ENCODE measurements around the gene USP48.

Gene USP48

DNA sequence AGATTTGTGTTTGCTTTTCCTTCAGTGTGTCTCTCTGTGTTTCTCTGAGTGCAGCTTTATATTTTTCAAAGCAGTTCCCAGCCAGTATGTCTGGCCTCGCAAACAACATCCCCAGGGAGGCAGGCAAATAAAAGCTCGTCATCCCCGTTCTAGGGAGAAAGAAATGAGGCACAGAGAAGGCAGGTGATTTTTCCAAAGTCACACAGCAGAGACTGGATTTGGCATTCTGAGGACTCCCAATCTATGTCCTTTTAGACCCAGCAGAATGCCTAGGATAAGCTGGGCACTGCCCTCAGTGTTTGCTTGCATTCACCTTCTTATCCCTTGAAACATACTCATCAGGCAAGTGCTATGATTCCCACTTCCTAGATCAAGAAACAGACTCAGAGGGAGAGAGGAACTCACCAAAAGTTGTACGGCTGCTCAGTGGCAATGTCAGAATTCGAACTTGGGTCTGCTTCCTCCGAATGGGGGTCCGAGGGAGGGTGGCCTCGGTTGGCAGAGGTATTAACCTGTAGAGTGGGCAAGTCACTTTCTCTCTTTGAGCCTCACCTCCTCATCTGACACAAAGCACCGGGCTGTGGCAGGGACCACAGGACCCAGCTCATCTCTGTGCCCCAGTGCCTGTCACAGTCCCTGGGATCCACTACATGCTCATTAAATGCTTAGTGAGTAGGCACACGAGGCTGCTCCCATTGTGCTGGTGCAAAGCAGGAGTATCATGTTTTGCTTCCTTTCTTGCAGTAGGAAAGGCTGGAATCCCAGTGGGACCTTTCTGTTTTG lies 118.0 kb downstream of the USP48 start:
- no peaks in the 10 kb centered on the region for H3K9me3 ChIP-seq (ENCODE audit: control insufficient read depth, insufficient read depth, low read length)
- H3K9ac ChIP-seq (ENCODE audit: low read depth, low read length): no peak overlapping the region
- no peaks in the 10 kb centered on the region for H3K36me3 ChIP-seq (ENCODE audit: insufficient read depth, low read length)
- H3K4me1 ChIP-seq (ENCODE audit: insufficient read depth, low read length): peaks cover 6% of the 10 kb centered on the region; the same call in 1 of the 2 replicates

DNA sequence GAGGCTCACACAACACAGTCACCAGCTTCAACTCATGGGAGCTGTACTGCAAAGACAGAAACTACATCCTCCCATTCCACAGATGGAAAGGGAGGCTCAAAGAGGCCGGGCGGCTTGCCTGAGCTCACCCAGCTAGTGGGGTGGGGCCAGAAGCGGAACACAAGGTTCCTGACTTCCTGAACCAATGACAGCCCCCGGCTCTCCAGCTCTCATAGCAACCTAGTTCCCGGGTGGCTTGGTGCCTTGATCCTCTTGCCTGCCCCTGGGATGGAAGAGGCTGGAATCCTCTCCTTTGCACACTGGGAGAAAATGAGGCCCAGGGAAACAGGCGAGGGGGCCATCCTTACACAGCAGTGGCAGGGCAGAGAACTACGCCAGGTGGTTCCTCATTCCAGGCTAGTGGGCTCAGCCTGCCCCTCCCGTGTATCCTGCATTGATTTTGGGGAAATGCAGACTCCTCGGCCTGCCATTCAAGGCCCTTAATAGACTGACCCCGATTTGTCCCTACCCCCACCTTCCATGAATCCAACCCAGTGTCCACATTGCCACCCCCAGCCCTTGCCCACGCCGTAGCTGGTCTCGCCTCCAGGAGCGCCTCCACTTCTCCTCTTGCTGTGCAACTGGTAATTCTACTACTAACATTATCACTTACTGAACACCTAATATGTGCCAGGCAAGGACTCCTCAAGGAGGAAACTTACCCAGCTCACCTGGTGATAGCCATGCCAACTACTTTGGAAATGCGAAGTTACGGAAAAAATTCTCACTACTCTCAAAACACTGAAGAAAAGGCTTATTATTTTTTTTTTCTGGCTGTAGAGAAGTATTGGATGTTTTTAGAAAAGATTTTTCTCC lies 118.8 kb downstream of the USP48 start:
- H3K4me1 ChIP-seq (ENCODE audit: insufficient read depth, low read length): 0 out of 2 replicates have a peak, but pooled peaks cover 5% of the 10 kb centered on the region
- H3K9me3 ChIP-seq (ENCODE audit: control insufficient read depth, insufficient read depth, low read length): no peaks in the 10 kb centered on the region
- H3K36me3 ChIP-seq (ENCODE audit: insufficient read depth, low read length): no peaks in the 10 kb centered on the region
- H3K9ac ChIP-seq (ENCODE audit: low read depth, low read length): no peak overlapping the region

DNA sequence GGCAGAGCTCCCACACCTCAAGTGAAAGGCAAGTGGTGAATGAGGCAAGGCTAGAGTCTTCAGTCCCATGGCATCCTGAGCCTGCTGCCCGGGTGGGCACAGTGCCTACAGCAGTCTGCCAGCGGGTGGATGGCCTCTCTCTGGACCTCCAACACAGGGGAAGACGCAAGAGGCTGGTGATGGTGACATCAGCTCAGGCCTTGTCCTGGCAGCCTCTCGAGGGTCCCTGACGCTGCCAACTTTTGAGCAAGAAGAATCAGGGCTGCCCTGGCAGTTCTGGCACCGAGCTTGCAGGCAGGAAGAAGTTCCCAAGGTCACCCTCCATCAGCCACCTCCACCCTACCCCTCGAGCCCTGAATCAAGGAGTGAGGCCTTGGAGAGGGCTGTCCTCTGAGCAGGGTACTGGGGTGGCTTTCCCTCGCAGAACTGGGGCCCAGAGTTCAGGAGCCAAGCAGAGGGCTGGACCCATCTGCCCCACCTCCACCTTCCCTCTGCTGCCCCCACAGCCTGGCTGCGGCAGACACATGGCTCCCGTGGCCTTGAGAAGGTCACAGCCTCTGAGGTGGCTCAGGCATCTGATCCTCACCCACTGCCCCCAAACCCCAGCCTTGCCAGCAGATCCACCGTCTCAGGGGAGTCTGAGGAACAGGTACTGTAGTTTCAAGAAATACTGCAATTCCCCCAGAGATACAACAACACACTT lies 119.5 kb downstream of the USP48 start:
- Histone ChIP-seq H3K9ac (ENCODE audit: low read depth, low read length) (no peak overlapping the region), H3K36me3 (ENCODE audit: insufficient read depth, low read length) (no peaks in the 10 kb centered on the region), H3K9me3 (ENCODE audit: control insufficient read depth, insufficient read depth, low read length) (no peaks in the 10 kb centered on the region), H3K4me1 (ENCODE audit: insufficient read depth, low read length) (0 out of 2 replicates have a peak, but pooled peaks cover 5% of the 10 kb centered on the region)

DNA sequence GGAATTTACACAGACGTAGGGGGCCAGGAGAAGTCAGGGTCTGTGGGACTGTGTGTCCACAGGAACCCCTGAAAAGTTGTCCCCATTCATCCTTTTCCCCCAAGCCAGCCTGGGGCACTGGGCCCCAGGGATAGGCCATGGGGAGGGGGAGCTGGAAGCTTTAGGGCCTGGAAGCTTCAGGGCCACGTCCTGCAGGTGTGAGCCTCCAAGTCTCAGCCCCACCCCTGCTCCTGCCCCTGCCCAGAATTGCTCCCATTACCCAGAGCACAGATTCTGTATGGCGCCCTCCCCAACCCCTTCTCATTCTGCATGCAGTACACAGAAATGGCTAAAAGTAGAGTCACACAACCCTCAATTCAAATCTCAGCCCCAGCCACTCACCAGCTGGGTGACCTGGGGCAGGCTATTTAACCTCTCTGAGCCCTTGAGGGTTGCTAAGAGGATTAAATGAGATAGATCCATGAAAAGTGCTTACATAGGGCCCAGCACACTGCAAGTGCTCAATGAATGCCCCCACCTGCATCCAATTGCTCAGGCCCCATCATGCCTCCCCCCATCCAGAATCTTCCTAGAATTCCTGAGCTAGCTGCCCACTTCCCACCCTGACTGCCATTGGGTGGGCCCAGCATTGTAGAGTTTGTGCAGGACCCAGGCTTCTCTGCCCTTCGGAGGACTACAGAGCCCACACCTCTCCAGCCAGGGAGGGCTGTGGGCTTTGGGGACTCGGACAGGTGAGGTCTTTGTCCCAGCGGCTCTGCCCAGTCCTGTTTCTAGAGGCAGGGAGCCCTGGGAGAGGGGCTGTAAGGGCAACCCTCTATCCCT lies 120.3 kb downstream of the USP48 start:
- no peaks in the 10 kb centered on the region for H3K9me3 ChIP-seq (ENCODE audit: control insufficient read depth, insufficient read depth, low read length)
- 0 out of 2 replicates have a peak, but pooled peaks cover 5% of the 10 kb centered on the region for H3K4me1 ChIP-seq (ENCODE audit: insufficient read depth, low read length)
- H3K9ac ChIP-seq (ENCODE audit: low read depth, low read length): no peak overlapping the region
- H3K36me3 ChIP-seq (ENCODE audit: insufficient read depth, low read length): no peaks in the 10 kb centered on the region

DNA sequence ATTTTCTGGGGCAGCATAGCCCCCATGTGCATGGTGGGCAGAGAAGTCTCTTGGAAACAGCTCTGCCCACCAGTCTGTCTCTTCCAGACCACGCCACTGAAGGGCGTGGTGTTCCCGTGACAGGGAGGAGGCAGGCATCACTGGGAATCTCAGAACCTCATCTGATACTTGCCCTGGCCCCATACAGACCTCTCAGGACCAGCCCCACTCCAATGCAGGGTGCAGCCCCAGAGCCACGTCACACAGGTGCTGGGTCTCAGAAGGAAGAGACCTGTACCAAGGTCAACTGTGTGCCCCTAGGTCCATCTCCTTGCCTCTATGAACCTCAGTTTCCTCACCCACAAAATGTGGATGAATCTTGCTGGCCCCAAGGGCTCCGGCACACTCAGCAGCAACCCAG lies 121.1 kb downstream of the USP48 start:
- H3K9ac ChIP-seq (ENCODE audit: low read depth, low read length): no peak overlapping the region
- H3K9me3 ChIP-seq (ENCODE audit: control insufficient read depth, insufficient read depth, low read length): no peaks in the 10 kb centered on the region
- 0 out of 2 replicates have a peak, but pooled peaks cover 5% of the 10 kb centered on the region for H3K4me1 ChIP-seq (ENCODE audit: insufficient read depth, low read length)
- H3K36me3 ChIP-seq (ENCODE audit: insufficient read depth, low read length): no peaks in the 10 kb centered on the region

DNA sequence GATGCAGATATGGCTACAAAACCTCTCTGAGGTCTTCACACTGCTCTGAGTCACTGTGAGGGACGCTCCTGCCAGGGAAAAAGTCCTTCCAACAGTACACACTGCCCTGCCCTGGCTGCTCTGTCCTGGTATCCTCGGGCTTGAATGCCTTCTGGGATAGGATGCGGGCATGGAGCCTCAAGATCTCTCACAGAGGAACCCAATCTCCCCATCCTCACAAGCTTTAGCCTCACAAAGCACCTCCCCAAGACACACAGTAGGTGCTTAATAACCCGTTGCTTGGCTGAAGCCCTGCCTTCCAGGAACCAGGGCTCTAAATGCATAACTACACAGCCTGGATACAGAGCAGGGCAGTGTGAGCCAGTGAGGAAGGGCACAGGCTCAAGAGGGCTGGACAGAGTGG lies 123.0 kb downstream of the USP48 start:
- Histone ChIP-seq H3K36me3 (ENCODE audit: insufficient read depth, low read length) (no peaks in the 10 kb centered on the region), H3K9ac (ENCODE audit: low read depth, low read length) (peak overlapping the region; percentile 51; the same call in 1 of the 2 replicates), H3K9me3 (ENCODE audit: control insufficient read depth, insufficient read depth, low read length) (no peaks in the 10 kb centered on the region), H3K4me1 (ENCODE audit: insufficient read depth, low read length) (no peaks in the 10 kb centered on the region; the same call in 1 of the 2 replicates)

DNA sequence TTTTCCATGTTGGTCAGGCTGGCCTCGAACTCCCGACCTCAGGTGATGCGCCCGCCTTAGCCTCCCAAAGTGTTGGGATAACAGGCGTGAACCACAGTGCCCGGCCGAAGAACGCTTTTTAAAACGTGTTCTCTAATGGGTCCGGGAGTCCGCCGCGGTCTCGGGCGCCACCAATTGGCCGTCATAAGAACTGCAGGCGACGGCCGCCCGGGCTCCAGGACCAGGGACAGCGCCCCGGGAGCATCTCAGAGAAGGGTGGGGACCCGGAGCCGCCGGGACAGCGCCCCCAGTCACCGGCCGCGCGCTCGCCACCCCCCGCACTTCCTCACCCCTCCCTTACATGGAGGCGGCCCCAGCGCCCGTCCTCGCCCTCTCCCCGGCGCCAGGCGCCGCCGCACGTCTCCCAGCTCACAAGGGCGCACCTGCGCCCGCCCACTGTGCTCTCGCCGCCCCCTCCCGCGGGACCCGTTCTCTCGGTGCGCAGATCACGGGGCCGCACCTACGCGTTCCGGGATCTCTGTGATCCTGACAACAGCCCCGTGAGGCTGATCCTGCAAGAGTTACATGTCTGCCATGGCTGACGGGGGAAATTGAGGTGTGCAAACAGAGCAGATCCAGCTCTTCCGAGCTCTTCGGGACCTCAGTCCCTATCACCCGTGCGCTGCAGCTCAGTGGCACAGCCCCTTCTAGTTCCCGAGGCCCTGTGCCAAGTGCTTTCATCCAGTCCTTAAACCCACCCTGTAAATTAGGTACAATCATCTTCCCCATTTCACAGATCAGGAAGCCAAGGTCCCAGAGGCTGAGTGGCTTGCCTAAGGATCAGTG lies 123.6 kb downstream of the USP48 start:
- Histone ChIP-seq H3K9me3 (ENCODE audit: control insufficient read depth, insufficient read depth, low read length) (no peaks in the 10 kb centered on the region), H3K9ac (ENCODE audit: low read depth, low read length) (peak overlapping the region; percentile 51; the same call in 1 of the 2 replicates), H3K36me3 (ENCODE audit: insufficient read depth, low read length) (no peaks in the 10 kb centered on the region), H3K4me1 (ENCODE audit: insufficient read depth, low read length) (no peaks in the 10 kb centered on the region; the same call in 1 of the 2 replicates)

DNA sequence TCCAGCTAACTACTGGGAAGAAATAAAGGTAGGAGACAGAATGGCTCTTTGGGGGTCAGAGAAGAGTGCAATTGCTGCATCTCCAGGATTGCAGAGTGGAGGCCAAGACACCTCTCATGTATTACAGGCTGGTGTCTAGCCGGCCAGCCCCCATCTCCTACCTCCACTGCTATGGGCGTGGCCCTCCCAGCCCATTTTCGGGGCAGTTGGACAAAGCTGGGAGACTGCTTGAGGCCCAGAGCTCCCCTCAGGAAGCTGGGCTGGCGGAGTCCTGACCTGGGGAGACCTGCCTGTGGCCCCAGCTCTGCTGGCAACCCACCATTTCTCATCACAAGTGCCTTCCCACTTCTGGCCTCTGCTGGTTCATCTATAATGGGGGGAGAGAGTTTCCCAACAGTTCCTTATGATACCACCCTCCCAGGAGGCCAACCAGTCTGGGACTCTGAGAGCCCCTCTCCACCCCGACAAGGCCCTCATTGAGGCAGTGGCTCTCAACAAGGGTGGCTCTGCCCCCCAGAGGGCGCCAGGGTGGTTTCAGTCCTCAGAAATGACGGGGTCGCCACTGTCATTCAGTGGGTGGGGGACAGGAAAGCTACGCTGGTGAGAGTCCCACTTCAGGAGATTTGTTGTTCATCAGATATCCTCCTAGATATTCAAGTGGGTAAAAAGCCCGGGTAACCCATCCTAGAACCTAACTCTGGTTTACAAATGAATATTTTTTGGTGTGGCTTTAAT lies 125.3 kb downstream of the USP48 start:
- Histone ChIP-seq H3K4me1 (ENCODE audit: insufficient read depth, low read length) (peaks cover 4% of the 10 kb centered on the region; the same call in 1 of the 2 replicates), H3K36me3 (ENCODE audit: insufficient read depth, low read length) (no peaks in the 10 kb centered on the region), H3K9me3 (ENCODE audit: control insufficient read depth, insufficient read depth, low read length) (no peaks in the 10 kb centered on the region), H3K9ac (ENCODE audit: low read depth, low read length) (no peak overlapping the region)

DNA sequence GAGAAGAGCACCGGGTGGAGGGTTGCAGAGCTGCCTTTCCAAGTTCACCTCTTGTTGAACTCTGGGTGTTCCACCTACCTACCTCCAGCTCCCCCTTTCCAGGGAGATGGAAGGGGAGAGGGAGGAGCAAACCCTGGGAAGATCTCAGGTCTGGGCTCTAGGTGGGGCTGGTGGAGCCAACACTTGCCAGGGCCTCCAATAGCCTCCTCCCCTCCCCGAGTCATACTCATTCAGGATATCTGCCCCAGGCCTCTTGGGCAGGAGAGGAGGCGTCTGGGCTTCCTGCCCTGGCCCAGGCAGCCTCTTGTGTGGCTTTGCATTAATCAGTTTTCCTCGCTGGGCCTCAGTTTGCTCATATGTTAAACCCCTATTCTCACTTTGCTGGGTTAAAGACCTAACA lies 127.2 kb downstream of the USP48 start:
- no peaks in the 10 kb centered on the region for H3K9me3 ChIP-seq (ENCODE audit: control insufficient read depth, insufficient read depth, low read length)

DNA sequence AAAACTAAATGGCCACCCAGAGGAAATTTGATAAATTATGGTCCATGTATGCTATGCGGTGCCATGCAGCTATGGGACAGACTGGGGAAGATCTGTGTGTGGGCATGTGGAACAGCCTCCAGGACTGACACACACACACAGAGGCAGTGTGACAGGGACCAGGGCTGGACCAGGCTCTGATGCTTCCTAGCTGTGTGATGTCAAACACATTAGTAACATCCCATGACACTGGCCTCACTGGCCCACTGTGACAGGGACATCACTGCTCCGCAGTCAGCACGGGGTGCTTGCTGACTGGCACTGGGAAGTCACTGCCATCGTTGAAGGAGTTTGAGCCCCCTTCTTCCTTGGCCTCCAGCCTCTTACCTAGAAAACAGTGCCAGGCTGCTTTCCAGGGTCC lies 127.7 kb downstream of the USP48 start:
- Histone ChIP-seq H3K9ac (ENCODE audit: low read depth, low read length) (no peak overlapping the region), H3K36me3 (ENCODE audit: insufficient read depth, low read length) (no peaks in the 10 kb centered on the region), H3K9me3 (ENCODE audit: control insufficient read depth, insufficient read depth, low read length) (no peaks in the 10 kb centered on the region), H3K4me1 (ENCODE audit: insufficient read depth, low read length) (peaks cover 11% of the 10 kb centered on the region; the same call in 1 of the 2 replicates)

More for the DNA sequence above, 127.2 kb downstream of the USP48 start:
- no peak overlapping the region for H3K9ac ChIP-seq (ENCODE audit: low read depth, low read length)
- H3K36me3 ChIP-seq (ENCODE audit: insufficient read depth, low read length): no peaks in the 10 kb centered on the region
- peaks cover 11% of the 10 kb centered on the region; the same call in 1 of the 2 replicates for H3K4me1 ChIP-seq (ENCODE audit: insufficient read depth, low read length)

DNA sequence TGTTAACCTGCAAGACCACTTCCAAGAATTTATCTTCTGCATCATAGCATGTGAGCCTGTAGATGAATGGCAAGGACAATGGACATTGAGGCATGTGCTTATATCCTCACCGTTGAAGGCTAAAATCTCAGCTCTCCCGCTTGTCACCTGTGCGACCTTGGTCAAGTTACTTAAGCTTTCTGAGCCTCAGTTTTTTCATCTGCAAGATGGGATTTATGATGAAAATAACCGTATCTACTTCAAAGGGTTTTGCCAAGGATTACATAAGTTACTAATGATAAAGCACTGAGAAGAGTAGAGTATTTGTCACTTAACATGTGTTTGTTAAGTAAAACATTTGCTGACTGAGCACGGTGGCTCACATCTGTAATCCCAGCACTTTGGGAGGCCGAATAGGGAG lies 128.7 kb downstream of the USP48 start:
- no peaks in the 10 kb centered on the region for H3K9me3 ChIP-seq (ENCODE audit: control insufficient read depth, insufficient read depth, low read length)
- peaks cover 11% of the 10 kb centered on the region; the same call in 1 of the 2 replicates for H3K4me1 ChIP-seq (ENCODE audit: insufficient read depth, low read length)
- no peak overlapping the region for H3K9ac ChIP-seq (ENCODE audit: low read depth, low read length)
- no peaks in the 10 kb centered on the region for H3K36me3 ChIP-seq (ENCODE audit: insufficient read depth, low read length)

DNA sequence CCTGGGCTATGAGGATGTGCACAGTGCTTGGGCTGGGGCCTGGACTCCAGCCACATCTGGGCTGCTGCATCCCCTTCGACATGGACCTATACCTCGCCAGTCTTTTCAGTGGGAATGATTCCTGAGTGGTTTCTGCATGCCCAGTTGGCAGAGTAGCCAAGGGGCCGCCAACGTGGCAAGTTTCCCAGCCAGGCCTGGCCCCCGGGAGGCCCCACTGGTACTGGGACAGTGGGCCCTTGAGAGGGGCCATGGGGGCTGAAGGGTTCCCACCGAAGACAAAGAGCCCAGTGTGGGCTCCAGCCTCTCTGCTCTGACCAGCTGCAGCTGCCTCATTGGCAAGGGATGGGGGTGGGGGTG lies 129.2 kb downstream of the USP48 start:
- Histone ChIP-seq H3K9ac (ENCODE audit: low read depth, low read length) (no peak overlapping the region), H3K36me3 (ENCODE audit: insufficient read depth, low read length) (no peaks in the 10 kb centered on the region), H3K9me3 (ENCODE audit: control insufficient read depth, insufficient read depth, low read length) (no peaks in the 10 kb centered on the region), H3K4me1 (ENCODE audit: insufficient read depth, low read length) (peaks cover 11% of the 10 kb centered on the region; the same call in 1 of the 2 replicates)

Measured in ES-I3 (cell line).